HL-60 (cell line): ENCODE data around the gene HMG20A.

ENCODE experiments used
- DNase-seq, 2 experiments: peaks; one replicate each; pipeline ENCODE4 v3.0.0-alpha.2; 2010 to 2020; ENCODE audit warnings: low read depth in 1 of 2, low spot score in 1 of 2
- H3K27ac ChIP-seq: fragments of 250-450 bp; sonication (Bioruptor Pico); replicated peaks from 2 replicates; pipeline ENCODE4 v1.5.1; 2020; ENCODE audit warnings: mild to moderate bottlenecking, moderate library complexity
- H3K27me3 ChIP-seq: fragments of 250-450 bp; sonication (Bioruptor Pico); 2 replicates; pipeline ENCODE4 v1.5.1; 2021; ENCODE audit warnings: mild to moderate bottlenecking, moderate library complexity; ENCODE audit not compliant: insufficient read depth, poor library complexity, severe bottlenecking
- H3K4me3 ChIP-seq: replicated peaks from 2 replicates; pipeline ENCODE4 v1.5.1; 2011; ENCODE audit warnings: mild to moderate bottlenecking, control low read depth, low read length; ENCODE audit not compliant: insufficient read depth
- CTCF ChIP-seq: IDR thresholded peaks from one replicate; pipeline ENCODE4 v1.5.1; 2011; ENCODE audit warnings: low read length, control low read depth, inconsistent platforms; ENCODE audit not compliant: insufficient read depth
- GABPA ChIP-seq: IDR thresholded peaks from 2 replicates; pipeline ENCODE4 v1.6.1; 2012; ENCODE audit warnings: low read depth
- POLR2AphosphoS5 ChIP-seq: IDR thresholded peaks from 2 replicates; pipeline ENCODE4 v1.6.1; 2012; ENCODE audit warnings: low read depth
- REST ChIP-seq: IDR thresholded peaks from 2 replicates; pipeline ENCODE4 v1.6.1; 2012; ENCODE audit warnings: low read depth; ENCODE audit not compliant: insufficient replicate concordance
- SPI1 ChIP-seq: IDR thresholded peaks from 2 replicates; pipeline ENCODE4 v1.6.1; 2012; ENCODE audit warnings: low read depth, mild to moderate bottlenecking, borderline replicate concordance

The HMG20A gene

GRCh38 chr15:77504871-77505270 lies 84.2 kb downstream of the HMG20A start:
- DNase-seq, result no peak
- Histone ChIP-seq H3K4me3 (no peak overlapping the region), H3K27ac (no peak overlapping the region), H3K27me3 (no peaks in the 10 kb centered on the region)
- TF ChIP-seq CTCF (no peak), POLR2AphosphoS5 (no peak), GABPA (no peak), SPI1 (no peak)

GRCh38 chr15:77505556-77505955 lies 84.9 kb downstream of the HMG20A start:
- H3K27ac ChIP-seq, result no peak overlapping the region
- no peaks in the 10 kb centered on the region for H3K27me3 ChIP-seq
- no peak for DNase-seq
- no peak overlapping the region for H3K4me3 ChIP-seq
- no peak for TF ChIP-seq CTCF
- no peak for TF ChIP-seq SPI1
- no peak for TF ChIP-seq GABPA
- TF ChIP-seq REST, result no peak

GRCh38 chr15:77506311-77507142 lies 85.8 kb downstream of the HMG20A start:
- no peak for DNase-seq
- Histone ChIP-seq H3K27ac (no peak overlapping the region), H3K4me3 (no peak overlapping the region), H3K27me3 (no peaks in the 10 kb centered on the region)
- TF ChIP-seq SPI1 (no peak), CTCF (no peak), REST (no peak), POLR2AphosphoS5 (no peak), GABPA (no peak)
